Measurements from ENCODE around the gene MFSD11. TPM values are rescaled to one million over a fixed set of nuclear protein-coding genes. Genes with fewer than 3 reads are reported as not detected.
A peak's percentile ranks its signal among the peaks of the same experiment; 100 is the strongest.
"Not testable (repeated sequence)": the region's sequence is repeated elsewhere in the genome, so short reads cannot be mapped to it uniquely, and the experiment has no call there.

The MFSD11 gene
- total RNA-seq, 4 donors from 2014 or later: 7.6 to 41.3 (median 25.7) TPM

DNA sequence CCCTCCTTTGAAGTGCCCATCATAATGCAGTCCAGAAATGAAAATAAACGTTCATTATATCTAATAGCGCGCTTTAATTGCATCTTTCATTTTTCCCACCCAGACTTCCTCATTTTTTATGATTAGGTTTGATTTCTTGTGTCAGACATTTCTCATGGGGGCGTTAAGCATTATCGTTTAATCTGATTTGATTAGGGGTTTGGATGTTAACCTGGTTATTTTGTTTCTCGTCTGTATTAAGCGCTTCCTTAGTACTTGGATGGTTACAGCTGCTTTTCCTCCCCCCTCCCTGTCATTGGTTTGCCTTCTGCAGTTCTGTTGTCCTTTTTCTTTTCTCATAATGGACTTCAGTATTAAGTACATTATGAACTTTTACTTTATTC, 540 bp downstream of the MFSD11 start:
- no peak for TF ChIP-seq POLR2AphosphoS5 (IDR thresholded peaks at IDR 0.05)
- TF ChIP-seq POLR2A (IDR thresholded peaks at IDR 0.05): no peak
- TF ChIP-seq, protein P1, sequence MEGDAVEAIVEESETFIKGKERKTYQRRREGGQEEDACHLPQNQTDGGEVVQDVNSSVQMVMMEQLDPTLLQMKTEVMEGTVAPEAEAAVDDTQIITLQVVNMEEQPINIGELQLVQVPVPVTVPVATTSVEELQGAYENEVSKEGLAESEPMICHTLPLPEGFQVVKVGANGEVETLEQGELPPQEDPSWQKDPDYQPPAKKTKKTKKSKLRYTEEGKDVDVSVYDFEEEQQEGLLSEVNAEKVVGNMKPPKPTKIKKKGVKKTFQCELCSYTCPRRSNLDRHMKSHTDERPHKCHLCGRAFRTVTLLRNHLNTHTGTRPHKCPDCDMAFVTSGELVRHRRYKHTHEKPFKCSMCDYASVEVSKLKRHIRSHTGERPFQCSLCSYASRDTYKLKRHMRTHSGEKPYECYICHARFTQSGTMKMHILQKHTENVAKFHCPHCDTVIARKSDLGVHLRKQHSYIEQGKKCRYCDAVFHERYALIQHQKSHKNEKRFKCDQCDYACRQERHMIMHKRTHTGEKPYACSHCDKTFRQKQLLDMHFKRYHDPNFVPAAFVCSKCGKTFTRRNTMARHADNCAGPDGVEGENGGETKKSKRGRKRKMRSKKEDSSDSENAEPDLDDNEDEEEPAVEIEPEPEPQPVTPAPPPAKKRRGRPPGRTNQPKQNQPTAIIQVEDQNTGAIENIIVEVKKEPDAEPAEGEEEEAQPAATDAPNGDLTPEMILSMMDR (IDR thresholded peaks at IDR 0.05): no peak
- no peak for TF ChIP-seq EP300 (IDR thresholded peaks at IDR 0.05; ENCODE audit: low read depth)
- DNase-seq: no peak
- H3K9me3 ChIP-seq: no peaks in the 10 kb centered on the region
- intact Hi-C loops (cut with DNase I; ENCODE audit: low total_unique reads): no loop called here
- peaks cover 21 to 57% (median 37%) of the 10 kb centered on the region in 4 donors for H3K4me1 ChIP-seq
- WGBS, 2 donors (ENCODE audit: low coverage in 1 of 2): 0 to 4% methylated on average over 5 to 7 of the region's 7 CpGs
- peaks cover 0 to 41% (median 12%) of the 10 kb centered on the region in 4 donors for H3K36me3 ChIP-seq
- H3K27me3 ChIP-seq: no peaks in the 10 kb centered on the region
- H3K27ac ChIP-seq: peak overlapping the region; percentile 99 to 100 (median 100)
- in situ Hi-C loops (cut with MboI; ENCODE audit: low pct_ligation_motif_present in 1 of 4, low pct_unique_long_range_greater_than_20kb in 1 of 4, low sequenced_read_pairs in 3 of 4): no loop called here
- H3K4me3 ChIP-seq: peak overlapping the region; percentile 68 to 100 (median 85)

DNA sequence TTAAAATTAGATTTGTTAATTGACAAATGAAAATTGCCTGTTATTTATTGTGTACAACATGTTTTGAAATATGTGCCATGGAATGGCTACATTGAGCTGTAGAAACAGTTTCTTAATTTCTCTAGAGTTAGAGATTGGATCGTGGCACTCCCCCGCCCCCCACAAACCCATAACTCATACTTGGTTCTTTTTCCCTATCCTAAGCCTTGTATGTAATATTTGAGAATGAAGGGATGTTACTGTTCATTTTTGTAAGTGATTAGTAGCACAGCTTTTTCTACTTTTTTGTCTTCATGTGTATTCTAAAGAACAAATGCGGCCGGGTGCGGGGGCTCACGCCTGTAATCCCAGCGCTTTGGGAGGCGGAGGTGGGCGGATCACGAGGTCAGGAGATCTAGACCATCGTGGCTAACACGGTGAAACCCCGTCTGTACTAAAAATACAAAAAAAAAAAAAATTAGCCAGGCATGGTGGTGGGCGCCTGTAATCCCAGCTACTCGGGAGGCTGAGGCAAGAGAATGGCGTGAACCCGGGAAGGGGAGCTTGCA, 1.7 kb downstream of the MFSD11 start:
- Histone ChIP-seq H3K4me1 (peaks cover 9 to 45% (median 27%) of the 10 kb centered on the region in 4 donors), H3K27ac (peak overlapping the region; percentile 38 to 61 (median 58)), H3K36me3 (peaks cover 0 to 41% (median 12%) of the 10 kb centered on the region in 4 donors)
- intact Hi-C loops (cut with DNase I; ENCODE audit: low total_unique reads); H3K27me3 ChIP-seq; DNase-seq; H3K4me3 ChIP-seq; H3K9me3 ChIP-seq; in situ Hi-C loops (cut with MboI; ENCODE audit: low pct_ligation_motif_present in 1 of 4, low pct_unique_long_range_greater_than_20kb in 1 of 4, low sequenced_read_pairs in 3 of 4): not testable (repeated sequence)
- WGBS, 2 donors (ENCODE audit: low coverage in 1 of 2): 92 to 100% methylated on average over 2 to 17 of the region's 17 CpGs

DNA sequence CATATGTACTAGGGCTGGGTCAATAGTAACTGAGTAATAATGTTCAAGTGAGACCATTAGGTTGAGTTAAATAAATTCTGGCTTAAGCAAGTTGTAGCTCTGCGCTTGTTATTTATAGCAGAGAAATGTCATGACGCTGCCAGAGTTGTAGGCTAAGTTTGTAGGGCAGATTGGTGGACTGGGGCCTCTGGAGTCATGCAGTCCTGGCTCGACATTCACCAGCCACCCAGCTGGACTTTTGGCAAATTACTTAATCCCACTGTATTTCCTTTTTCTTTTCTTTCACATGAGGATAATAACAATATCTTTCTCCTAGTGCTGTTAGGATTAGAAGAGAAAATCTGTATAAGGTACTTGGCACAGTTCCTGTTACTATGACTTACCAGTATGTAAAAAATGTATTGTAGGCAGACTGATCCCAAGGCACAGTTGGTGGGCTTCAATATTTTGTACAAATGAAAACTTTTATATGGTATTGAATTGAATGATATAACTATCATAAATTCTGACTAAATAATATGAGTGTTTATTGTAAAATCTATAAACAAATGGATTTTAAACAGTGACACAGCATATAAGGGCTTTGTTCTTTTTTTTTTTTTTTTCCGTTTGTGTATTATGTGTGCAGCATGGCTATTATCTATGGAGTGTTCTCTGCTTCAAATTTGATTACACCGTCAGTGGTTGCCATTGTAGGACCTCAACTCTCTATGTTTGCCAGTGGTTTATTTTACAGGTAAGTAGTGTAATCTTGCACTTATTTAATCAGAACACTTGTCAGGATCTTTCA, 2.6 kb downstream of the MFSD11 start:
- WGBS, 2 donors (ENCODE audit: low coverage in 1 of 2): 67 to 78% methylated on average over 5 of the region's 5 CpGs
- in situ Hi-C loops (cut with MboI; ENCODE audit: low pct_ligation_motif_present in 1 of 4, low pct_unique_long_range_greater_than_20kb in 1 of 4, low sequenced_read_pairs in 3 of 4): no loop called here

DNA sequence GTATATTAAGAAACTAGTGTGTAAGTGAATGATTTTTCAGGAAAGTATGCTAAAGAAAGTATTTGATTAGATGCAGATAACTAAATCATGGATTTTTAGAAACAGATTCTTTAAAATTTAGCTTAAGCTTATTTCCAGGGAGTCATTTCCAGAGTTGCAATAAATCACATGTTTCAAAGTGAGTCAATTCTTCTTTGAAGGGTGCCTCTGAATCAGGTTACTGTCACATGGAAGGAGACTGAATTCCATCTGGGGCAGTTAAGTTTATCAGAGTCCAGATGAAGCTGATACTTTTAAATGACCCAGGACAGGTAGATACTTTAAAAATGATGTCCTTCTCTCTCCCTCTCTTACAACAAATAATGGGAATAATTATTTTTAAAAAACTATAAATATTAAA, 5.0 kb downstream of the MFSD11 start:
- no peak for DNase-seq
- in situ Hi-C loops (cut with MboI; ENCODE audit: low pct_ligation_motif_present in 1 of 4, low pct_unique_long_range_greater_than_20kb in 1 of 4, low sequenced_read_pairs in 3 of 4) (no loop called here), intact Hi-C loops (cut with DNase I; ENCODE audit: low total_unique reads) (no loop called here)
- Histone ChIP-seq H3K27me3 (no peaks in the 10 kb centered on the region), H3K4me3 (no peak overlapping the region), H3K4me1 (peaks cover 0 to 32% (median 15%) of the 10 kb centered on the region in 4 donors), H3K36me3 (peaks cover 0 to 39% (median 18%) of the 10 kb centered on the region in 4 donors), H3K27ac (no peak overlapping the region), H3K9me3 (no peaks in the 10 kb centered on the region)
- TF ChIP-seq, protein P1 (IDR thresholded peaks at IDR 0.05): no peak
- TF ChIP-seq EP300 (IDR thresholded peaks at IDR 0.05; ENCODE audit: low read depth) (no peak), POLR2A (IDR thresholded peaks at IDR 0.05) (no peak), POLR2AphosphoS5 (IDR thresholded peaks at IDR 0.05) (no peak)

More for the DNA sequence above, 2.6 kb downstream of the MFSD11 start:
- DNase-seq: no peak
- no peaks in the 10 kb centered on the region for H3K27me3 ChIP-seq
- peaks cover under 1 to 36% (median 19%) of the 10 kb centered on the region in 4 donors for H3K4me1 ChIP-seq
- peaks cover 0 to 39% (median 11%) of the 10 kb centered on the region in 4 donors for H3K36me3 ChIP-seq
- H3K4me3 ChIP-seq: no peak overlapping the region
- intact Hi-C loops (cut with DNase I; ENCODE audit: low total_unique reads): no loop called here
- H3K9me3 ChIP-seq: no peaks in the 10 kb centered on the region
- TF ChIP-seq POLR2A (IDR thresholded peaks at IDR 0.05) (no peak), POLR2AphosphoS5 (IDR thresholded peaks at IDR 0.05) (no peak), EP300 (IDR thresholded peaks at IDR 0.05; ENCODE audit: low read depth) (no peak)
- TF ChIP-seq, protein P1 (IDR thresholded peaks at IDR 0.05): no peak
- H3K27ac ChIP-seq: peak overlapping the region; percentile 38 to 61 (median 58)
